MM.1S (cell line): ENCODE data around the gene TP53AIP1.

Experiments used
- DNase-seq: peaks from one replicate; pipeline ENCODE4 v3.0.0-alpha.2; 2015
- H2AFZ ChIP-seq: fragments of 300-600 bp; sonication (generic); 2 replicates; pipeline ENCODE4 v1.6.0; 2016; ENCODE audit warnings: antibody characterized with exemption, low read length
- H3F3A ChIP-seq: fragments of 300-600 bp; sonication (generic); 2 replicates; pipeline ENCODE4 v1.6.1; 2016; ENCODE audit warnings: mild to moderate bottlenecking, antibody characterized with exemption, low read length, moderate library complexity, mixed read lengths; ENCODE audit not compliant: insufficient read depth
- H3K27ac ChIP-seq: fragments of 300-600 bp; sonication (generic); 2 replicates; pipeline ENCODE4 v1.5.1; 2016; ENCODE audit warnings: mild to moderate bottlenecking, low read length
- H3K27me3 ChIP-seq: fragments of 300-600 bp; sonication (generic); replicated peaks from 2 replicates; pipeline ENCODE4 v1.6.0; 2016; ENCODE audit warnings: low read length; ENCODE audit not compliant: insufficient read depth
- H3K36me3 ChIP-seq: fragments of 300-600 bp; sonication (generic); replicated peaks from 2 replicates; pipeline ENCODE4 v1.6.1; 2016; ENCODE audit warnings: mild to moderate bottlenecking, low read length, mixed read lengths; ENCODE audit not compliant: insufficient read depth
- H3K4me1 ChIP-seq: fragments of 300-600 bp; sonication (generic); 2 replicates; pipeline ENCODE4 v1.6.1; 2016; ENCODE audit warnings: low read length, mixed read lengths
- H3K4me2 ChIP-seq: fragments of 300-600 bp; sonication (generic); 2 replicates; pipeline ENCODE4 v1.6.0; 2016; ENCODE audit warnings: low read depth, low read length
- H3K4me3 ChIP-seq: fragments of 300-600 bp; sonication (generic); 2 replicates; pipeline ENCODE4 v1.5.1; 2016; ENCODE audit warnings: low read length, mixed read lengths
- H3K79me2 ChIP-seq: fragments of 300-600 bp; sonication (generic); 2 replicates; pipeline ENCODE4 v1.6.1; 2016; ENCODE audit warnings: mixed run types, low read length, mixed read lengths
- H3K9ac ChIP-seq: fragments of 300-600 bp; sonication (generic); 2 replicates; pipeline ENCODE4 v1.6.1; 2016; ENCODE audit warnings: low read length, mixed read lengths
- H3K9me2 ChIP-seq: fragments of 300-600 bp; sonication (generic); replicated peaks from 2 replicates; pipeline ENCODE4 v1.6.1; 2016; ENCODE audit warnings: mild to moderate bottlenecking, low read length, mixed read lengths; ENCODE audit not compliant: insufficient read depth
- H3K9me3 ChIP-seq: fragments of 300-600 bp; sonication (generic); replicated peaks from 2 replicates; pipeline ENCODE4 v1.6.1; 2016; ENCODE audit warnings: mild to moderate bottlenecking, low read length, mixed read lengths; ENCODE audit not compliant: insufficient read depth
- H4K20me1 ChIP-seq: fragments of 300-600 bp; sonication (generic); 2 replicates; pipeline ENCODE4 v1.6.1; 2016; ENCODE audit warnings: mild to moderate bottlenecking, low read length, moderate library complexity, mixed read lengths; ENCODE audit not compliant: insufficient read depth
- EZH2 ChIP-seq: fragments of 300-600 bp; sonication (generic); optimal IDR thresholded peaks from 2 replicates; pipeline ENCODE3; 2017; ENCODE audit warnings: low read depth, mild to moderate bottlenecking, antibody characterized with exemption, low read length, mixed read lengths
- EZH2phosphoT487 ChIP-seq: fragments of 300-600 bp; sonication (generic); IDR thresholded peaks from 2 replicates; pipeline ENCODE4 v1.6.1; 2018; ENCODE audit warnings: antibody characterized with exemption, low read length
- TF ChIP-seq, protein P1 (sequence below): fragments of 300-600 bp; sonication (generic); IDR thresholded peaks from 2 replicates; pipeline ENCODE4 v1.5.1; 2016; ENCODE audit warnings: antibody characterized with exemption, low read length, mixed read lengths

Gene TP53AIP1

DNA sequence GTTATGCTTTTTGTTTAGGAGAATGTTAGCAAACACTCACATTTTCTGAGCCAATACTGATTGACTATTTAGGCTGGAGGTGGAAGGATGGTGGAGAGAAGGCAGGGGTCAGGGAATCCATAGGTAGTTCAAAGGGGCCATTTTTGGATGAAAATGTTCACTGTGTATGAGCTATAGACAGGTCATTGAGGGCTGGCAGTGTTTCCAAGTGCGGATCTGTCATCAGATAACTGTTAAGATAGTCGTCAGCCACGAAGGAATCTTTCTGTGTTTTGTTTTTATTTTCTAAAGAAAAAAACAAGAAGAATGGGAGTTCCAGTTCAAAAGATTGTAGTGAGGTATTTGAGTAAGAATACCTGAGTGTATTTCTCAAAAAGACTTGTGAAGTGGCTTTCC, 48.4 kb downstream of the TP53AIP1 start:
- Histone ChIP-seq H3K27me3 (no peaks in the 10 kb centered on the region), H3K4me3 (no peak overlapping the region), H3K79me2 (no peaks in the 10 kb centered on the region), H3F3A (peaks cover 8% of the 10 kb centered on the region; the same call in 1 of the 2 replicates), H3K9me2 (no peaks in the 10 kb centered on the region), H3K27ac (peak overlapping the region; percentile 69; the same call in 1 of the 2 replicates), H2AFZ (no peak overlapping the region), H3K9ac (no peak overlapping the region), H4K20me1 (no peaks in the 10 kb centered on the region), H3K36me3 (no peaks in the 10 kb centered on the region), H3K4me2 (peak overlapping the region; percentile 83; the same call in 1 of the 2 replicates), H3K9me3 (no peaks in the 10 kb centered on the region), H3K4me1 (peaks cover 23% of the 10 kb centered on the region)
- DNase-seq: no peak
- TF ChIP-seq, protein P1, sequence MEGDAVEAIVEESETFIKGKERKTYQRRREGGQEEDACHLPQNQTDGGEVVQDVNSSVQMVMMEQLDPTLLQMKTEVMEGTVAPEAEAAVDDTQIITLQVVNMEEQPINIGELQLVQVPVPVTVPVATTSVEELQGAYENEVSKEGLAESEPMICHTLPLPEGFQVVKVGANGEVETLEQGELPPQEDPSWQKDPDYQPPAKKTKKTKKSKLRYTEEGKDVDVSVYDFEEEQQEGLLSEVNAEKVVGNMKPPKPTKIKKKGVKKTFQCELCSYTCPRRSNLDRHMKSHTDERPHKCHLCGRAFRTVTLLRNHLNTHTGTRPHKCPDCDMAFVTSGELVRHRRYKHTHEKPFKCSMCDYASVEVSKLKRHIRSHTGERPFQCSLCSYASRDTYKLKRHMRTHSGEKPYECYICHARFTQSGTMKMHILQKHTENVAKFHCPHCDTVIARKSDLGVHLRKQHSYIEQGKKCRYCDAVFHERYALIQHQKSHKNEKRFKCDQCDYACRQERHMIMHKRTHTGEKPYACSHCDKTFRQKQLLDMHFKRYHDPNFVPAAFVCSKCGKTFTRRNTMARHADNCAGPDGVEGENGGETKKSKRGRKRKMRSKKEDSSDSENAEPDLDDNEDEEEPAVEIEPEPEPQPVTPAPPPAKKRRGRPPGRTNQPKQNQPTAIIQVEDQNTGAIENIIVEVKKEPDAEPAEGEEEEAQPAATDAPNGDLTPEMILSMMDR: no peak
- no peak for TF ChIP-seq EZH2
- TF ChIP-seq EZH2phosphoT487: no peak

DNA sequence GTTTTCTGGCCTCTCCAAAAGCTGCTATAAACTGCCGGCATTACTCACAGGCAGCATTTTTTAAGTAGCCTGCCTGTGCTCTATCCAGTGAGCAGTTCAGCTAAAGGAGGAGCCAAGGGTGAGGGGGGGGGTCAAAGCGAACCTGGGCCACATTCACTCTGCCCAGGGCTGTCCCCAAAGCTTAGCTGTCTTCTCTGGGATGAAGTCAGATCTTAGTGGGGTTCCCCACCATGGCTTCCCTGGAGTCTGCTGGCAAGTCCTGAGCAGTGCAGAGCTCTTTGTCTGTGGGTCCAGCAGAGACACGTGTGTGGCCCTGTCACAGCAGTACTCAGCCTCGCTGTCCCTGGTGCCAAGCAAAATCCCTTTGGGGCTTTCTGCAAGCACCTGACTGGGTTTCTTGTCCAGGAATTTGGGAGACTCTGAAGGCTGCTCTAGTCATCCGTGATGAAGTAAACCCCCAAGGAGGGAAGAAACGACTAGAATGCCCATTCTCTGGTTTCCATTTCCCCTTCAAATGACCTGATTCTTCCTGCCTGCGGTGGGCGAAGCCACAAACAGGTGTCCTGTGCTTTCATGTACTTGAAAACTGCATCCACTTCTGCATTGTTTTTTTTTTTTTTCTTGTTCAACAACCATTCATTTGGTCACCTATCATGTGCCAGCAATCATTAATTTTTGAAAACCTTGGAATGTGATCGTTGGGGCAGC, 48.9 kb downstream of the TP53AIP1 start:
- peak overlapping the region; percentile 24; the same call in 1 of the 2 replicates for H3K4me3 ChIP-seq
- peak overlapping the region; percentile 83 for H3K4me2 ChIP-seq
- peak overlapping the region; percentile 69; the same call in 1 of the 2 replicates for H3K27ac ChIP-seq
- no peaks in the 10 kb centered on the region for H4K20me1 ChIP-seq
- peaks cover 8% of the 10 kb centered on the region; the same call in 1 of the 2 replicates for H3F3A ChIP-seq
- peak overlapping the region; percentile 39; the same call in 1 of the 2 replicates for H3K9ac ChIP-seq
- no peaks in the 10 kb centered on the region for H3K79me2 ChIP-seq
- H3K9me3 ChIP-seq: no peaks in the 10 kb centered on the region
- no peaks in the 10 kb centered on the region for H3K27me3 ChIP-seq
- peak; percentile 82 for DNase-seq
- peak overlapping the region; percentile 29; the same call in 1 of the 2 replicates for H2AFZ ChIP-seq
- TF ChIP-seq EZH2phosphoT487: no peak
- TF ChIP-seq, protein P1: no peak
- TF ChIP-seq EZH2: no peak
- H3K36me3 ChIP-seq: no peaks in the 10 kb centered on the region
- H3K4me1 ChIP-seq: peaks cover 23% of the 10 kb centered on the region
- H3K9me2 ChIP-seq: no peaks in the 10 kb centered on the region

DNA sequence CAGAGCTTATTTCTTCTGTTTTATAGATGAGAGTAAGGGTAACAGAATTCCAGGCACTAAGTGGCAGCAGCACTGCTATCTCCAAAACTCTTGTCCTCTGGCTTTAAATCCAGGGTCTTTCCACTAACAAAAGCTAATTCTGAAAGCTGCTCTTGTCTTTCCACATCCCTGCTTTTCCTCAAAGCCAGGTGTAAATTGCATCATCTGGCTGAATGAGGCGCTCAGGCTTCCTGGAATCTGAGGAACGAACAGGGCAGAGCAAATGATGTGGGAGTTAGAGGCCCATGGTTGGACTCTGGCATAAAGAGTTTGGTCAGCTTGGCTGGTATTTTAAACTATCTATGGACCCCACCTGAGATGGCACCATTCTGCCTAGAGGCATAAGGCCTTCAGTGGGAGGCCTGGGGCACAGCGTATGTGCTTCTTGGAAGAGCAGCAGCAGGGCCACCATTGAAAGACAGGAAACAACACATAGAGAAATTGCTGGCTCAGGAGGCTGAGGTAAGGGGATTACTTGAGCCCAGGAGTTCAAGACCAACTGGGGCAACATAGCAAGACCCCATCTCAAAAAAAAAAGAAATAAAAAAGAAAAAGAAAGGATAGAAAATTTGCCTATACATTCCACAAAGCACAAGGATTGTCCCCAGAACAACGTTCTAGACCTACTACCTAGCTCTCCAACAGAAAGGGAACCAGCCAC, 49.7 kb downstream of the TP53AIP1 start:
- DNase-seq: no peak
- peak overlapping the region; percentile 83 for H3K4me2 ChIP-seq

More for the DNA sequence above, 49.7 kb downstream of the TP53AIP1 start:
- 0 out of 2 replicates have a peak overlapping the region, but pooled peaks have one; percentile 29 for H2AFZ ChIP-seq
- H3K9ac ChIP-seq: peak overlapping the region; percentile 39; the same call in 1 of the 2 replicates
- peaks cover 23% of the 10 kb centered on the region for H3K4me1 ChIP-seq
- H3F3A ChIP-seq: peaks cover 8% of the 10 kb centered on the region; the same call in 1 of the 2 replicates
- H3K27ac ChIP-seq: peak overlapping the region; percentile 69; the same call in 1 of the 2 replicates
- H3K4me3 ChIP-seq: no peak overlapping the region
- no peaks in the 10 kb centered on the region for H3K9me3 ChIP-seq
- H3K27me3 ChIP-seq: no peaks in the 10 kb centered on the region
- TF ChIP-seq EZH2 (no peak), EZH2phosphoT487 (no peak)
- TF ChIP-seq, protein P1: no peak
- no peaks in the 10 kb centered on the region for H4K20me1 ChIP-seq
- H3K79me2 ChIP-seq: no peaks in the 10 kb centered on the region
- no peaks in the 10 kb centered on the region for H3K9me2 ChIP-seq
- H3K36me3 ChIP-seq: no peaks in the 10 kb centered on the region
